ENCODE results near the gene IRF2. TPM values are rescaled to one million over a fixed set of nuclear protein-coding genes. Genes with fewer than 3 reads are reported as not detected.

Gene IRF2
- total RNA-seq, 1 donor: 43.8 TPM

- Histone ChIP-seq H3K79me2 (ENCODE audit: insufficient read depth, low read length) (peaks cover 74% of the 10 kb centered on the region), H3K27ac (ENCODE audit: low read depth, low read length) (peak overlapping the region; percentile 79), H3K4me1 (ENCODE audit: insufficient read depth, low read length) (peaks cover 15% of the 10 kb centered on the region), H3K4me2 (ENCODE audit: insufficient read depth, low read length) (peak overlapping the region; percentile 88), H3K36me3 (ENCODE audit: insufficient read depth, low read length) (peaks cover 4% of the 10 kb centered on the region), H3K9me3 (ENCODE audit: low read depth, low read length) (no peaks in the 10 kb centered on the region), H3K27me3 (ENCODE audit: insufficient read depth, low read length) (no peaks in the 10 kb centered on the region), H3K4me3 (ENCODE audit: insufficient read depth, low read length) (peak overlapping the region; percentile 94), H4K20me1 (ENCODE audit: insufficient read depth, low read length) (peaks cover 5% of the 10 kb centered on the region), H2AFZ (ENCODE audit: low read length) (peak overlapping the region; percentile 84)
- DNase-seq (ENCODE audit: insufficient read length, low spot score, missing footprints): peak; percentile 88
- TF ChIP-seq CTCF (IDR thresholded peaks at IDR 0.05; ENCODE audit: extremely low read depth, low read depth, low read length): peak; percentile 29
These were observed 2.3 kb downstream of the IRF2 start for GRCh38 chr4:184471881-184472613.

- no peak for DNase-seq (ENCODE audit: insufficient read length, low spot score, missing footprints)
- Histone ChIP-seq H3K79me2 (ENCODE audit: insufficient read depth, low read length) (peaks cover 86% of the 10 kb centered on the region), H3K4me3 (ENCODE audit: insufficient read depth, low read length) (no peak overlapping the region), H3K27me3 (ENCODE audit: insufficient read depth, low read length) (no peaks in the 10 kb centered on the region), H3K36me3 (ENCODE audit: insufficient read depth, low read length) (peaks cover 4% of the 10 kb centered on the region), H3K9me3 (ENCODE audit: low read depth, low read length) (no peaks in the 10 kb centered on the region), H4K20me1 (ENCODE audit: insufficient read depth, low read length) (peaks cover 5% of the 10 kb centered on the region), H3K4me2 (ENCODE audit: insufficient read depth, low read length) (no peak overlapping the region), H3K27ac (ENCODE audit: low read depth, low read length) (no peak overlapping the region), H3K4me1 (ENCODE audit: insufficient read depth, low read length) (peaks cover 14% of the 10 kb centered on the region), H2AFZ (ENCODE audit: low read length) (no peak overlapping the region)
- no peak for TF ChIP-seq CTCF (IDR thresholded peaks at IDR 0.05; ENCODE audit: extremely low read depth, low read depth, low read length)
These were observed 3.6 kb downstream of the IRF2 start for GRCh38 chr4:184470785-184471110.

- Histone ChIP-seq H4K20me1 (ENCODE audit: insufficient read depth, low read length) (peaks cover 5% of the 10 kb centered on the region), H3K9me3 (ENCODE audit: low read depth, low read length) (no peaks in the 10 kb centered on the region), H3K27me3 (ENCODE audit: insufficient read depth, low read length) (no peaks in the 10 kb centered on the region), H3K79me2 (ENCODE audit: insufficient read depth, low read length) (peaks cover 93% of the 10 kb centered on the region), H3K36me3 (ENCODE audit: insufficient read depth, low read length) (peaks cover 4% of the 10 kb centered on the region), H3K4me2 (ENCODE audit: insufficient read depth, low read length) (no peak overlapping the region), H2AFZ (ENCODE audit: low read length) (no peak overlapping the region), H3K4me3 (ENCODE audit: insufficient read depth, low read length) (no peak overlapping the region), H3K4me1 (ENCODE audit: insufficient read depth, low read length) (peaks cover 1% of the 10 kb centered on the region), H3K27ac (ENCODE audit: low read depth, low read length) (no peak overlapping the region)
- no peak for TF ChIP-seq CTCF (IDR thresholded peaks at IDR 0.05; ENCODE audit: extremely low read depth, low read depth, low read length)
- DNase-seq (ENCODE audit: insufficient read length, low spot score, missing footprints): no peak
These were observed 7.7 kb downstream of the IRF2 start for GRCh38 chr4:184466634-184467033.

- no peak overlapping the region for H3K4me2 ChIP-seq (ENCODE audit: insufficient read depth, low read length)
- peaks cover 4% of the 10 kb centered on the region for H3K36me3 ChIP-seq (ENCODE audit: insufficient read depth, low read length)
- no peaks in the 10 kb centered on the region for H3K27me3 ChIP-seq (ENCODE audit: insufficient read depth, low read length)
- no peak overlapping the region for H3K27ac ChIP-seq (ENCODE audit: low read depth, low read length)
- H3K4me1 ChIP-seq (ENCODE audit: insufficient read depth, low read length): peaks cover 4% of the 10 kb centered on the region
- H3K4me3 ChIP-seq (ENCODE audit: insufficient read depth, low read length): no peak overlapping the region
- H2AFZ ChIP-seq (ENCODE audit: low read length): no peak overlapping the region
- H3K9me3 ChIP-seq (ENCODE audit: low read depth, low read length): no peaks in the 10 kb centered on the region
- no peak for DNase-seq (ENCODE audit: insufficient read length, low spot score, missing footprints)
- peaks cover 7% of the 10 kb centered on the region for H4K20me1 ChIP-seq (ENCODE audit: insufficient read depth, low read length)
- no peak for TF ChIP-seq CTCF (IDR thresholded peaks at IDR 0.05; ENCODE audit: extremely low read depth, low read depth, low read length)
- H3K79me2 ChIP-seq (ENCODE audit: insufficient read depth, low read length): peaks cover 91% of the 10 kb centered on the region
These were observed 9.4 kb downstream of the IRF2 start for GRCh38 chr4:184464759-184465454.
